ENCODE measurements around the gene SMIM30. TPM values are rescaled to one million over a fixed set of nuclear protein-coding genes. Genes with fewer than 3 reads are reported as not detected.

Gene SMIM30
- total and polyA plus RNA-seq, 12 donors: 44.4 to 145 (median 70.5) TPM

DNA sequence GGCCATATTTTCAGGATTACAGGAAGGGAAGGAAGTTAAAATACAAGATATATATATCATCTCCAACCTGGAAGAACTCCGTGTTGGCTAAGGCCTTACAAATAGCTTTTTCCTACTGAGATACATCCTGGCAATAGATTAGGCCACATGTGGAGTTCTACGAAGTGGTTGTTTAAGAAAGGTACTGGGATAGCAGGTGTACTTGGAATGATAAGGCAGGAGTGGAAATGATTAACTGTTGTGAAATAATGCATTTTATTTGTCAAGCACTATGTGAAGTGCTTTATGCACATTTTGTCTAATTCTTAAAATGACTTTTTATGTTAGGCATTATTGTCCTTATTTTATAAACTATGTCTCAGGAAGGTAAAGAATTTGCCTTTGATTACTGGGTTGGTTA, 18.9 kb upstream of the SMIM30 start:
- no peaks in the 10 kb centered on the region for H3K27me3 ChIP-seq
- no peaks in the 10 kb centered on the region for H3K9me3 ChIP-seq (replicated peaks in 1 of 3)
- intact Hi-C loops (cut with DNase I): no loop called here
- H3K36me3 ChIP-seq (replicated peaks in 1 of 2): no peaks in the 10 kb centered on the region
- no peak overlapping the region for H3K27ac ChIP-seq
- no peaks in the 10 kb centered on the region for H3K4me1 ChIP-seq (replicated peaks in 1 of 2)
- TF ChIP-seq CTCF (IDR thresholded peaks at IDR 0.05) (no peak), POLR2A (IDR thresholded peaks at IDR 0.05) (no peak)
- DNase-seq: no peak
- no peak overlapping the region for H3K4me3 ChIP-seq
- WGBS, 4 donors: 74 to 85% (median 79%) methylated on average over 2 of the region's 2 CpGs

DNA sequence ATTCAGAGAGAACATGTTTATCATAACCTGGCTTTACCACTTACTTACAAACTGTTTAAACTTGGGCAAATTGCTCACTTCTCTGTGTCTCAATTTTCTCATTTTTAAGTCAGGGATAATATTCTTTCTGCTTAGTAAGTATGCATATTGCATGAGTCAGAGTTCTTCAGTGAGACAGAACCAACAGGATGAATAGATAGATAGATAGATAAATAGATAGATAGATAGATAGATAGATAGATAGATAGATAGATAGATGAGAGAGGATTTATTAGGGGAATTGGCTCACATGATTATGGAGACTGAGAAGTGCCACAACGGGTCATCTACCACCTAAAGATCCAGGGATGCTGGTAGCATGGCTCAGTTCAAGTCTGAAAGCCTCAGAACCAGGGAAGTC, 15.7 kb upstream of the SMIM30 start:
- 76 to 83% (median 81%) methylated on average over 1 of the region's 1 CpG for WGBS, 4 donors
- no peak overlapping the region for H3K27ac ChIP-seq
- no peaks in the 10 kb centered on the region for H3K9me3 ChIP-seq (replicated peaks in 1 of 3)
- DNase-seq: no peak
- no peaks in the 10 kb centered on the region for H3K4me1 ChIP-seq (replicated peaks in 1 of 2)
- TF ChIP-seq CTCF (IDR thresholded peaks at IDR 0.05): no peak
- no peak for TF ChIP-seq POLR2A (IDR thresholded peaks at IDR 0.05)
- intact Hi-C loops (cut with DNase I): no loop called here
- no peaks in the 10 kb centered on the region for H3K27me3 ChIP-seq
- no peaks in the 10 kb centered on the region for H3K36me3 ChIP-seq (replicated peaks in 1 of 2)
- no peak overlapping the region for H3K4me3 ChIP-seq

DNA sequence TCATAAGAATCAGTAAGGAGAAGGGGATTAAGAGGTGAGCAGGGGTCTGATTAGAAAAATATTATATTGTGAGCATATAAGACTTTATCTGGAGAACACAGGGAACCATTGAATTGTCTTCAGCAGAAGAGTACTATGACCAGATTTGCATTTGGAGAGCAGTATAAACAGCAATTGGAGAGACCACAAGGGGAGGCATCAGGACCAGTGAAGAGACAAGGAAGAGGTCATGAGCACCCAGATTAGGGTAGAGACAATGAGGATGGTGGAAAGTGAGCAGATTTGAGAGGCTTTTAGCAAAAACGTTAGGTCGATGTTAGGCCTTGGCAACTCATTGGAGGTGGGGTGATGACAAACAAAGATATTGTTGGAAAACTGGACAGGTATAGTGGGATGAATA, 13.0 kb upstream of the SMIM30 start:
- H3K27ac ChIP-seq: no peak overlapping the region
- WGBS, 4 donors: 68 to 88% (median 77%) methylated on average over 2 of the region's 2 CpGs
- intact Hi-C loops (cut with DNase I): no loop called here
- TF ChIP-seq POLR2A (IDR thresholded peaks at IDR 0.05) (no peak), CTCF (IDR thresholded peaks at IDR 0.05) (no peak)
- H3K27me3 ChIP-seq: no peaks in the 10 kb centered on the region
- no peaks in the 10 kb centered on the region for H3K9me3 ChIP-seq (replicated peaks in 1 of 3)
- no peaks in the 10 kb centered on the region for H3K36me3 ChIP-seq (replicated peaks in 1 of 2)
- no peak for DNase-seq
- no peaks in the 10 kb centered on the region for H3K4me1 ChIP-seq (replicated peaks in 1 of 2)
- H3K4me3 ChIP-seq: no peak overlapping the region

- DNase-seq: no peak
- Histone ChIP-seq H3K36me3 (replicated peaks in 1 of 2) (no peaks in the 10 kb centered on the region), H3K27ac (no peak overlapping the region), H3K4me3 (no peak overlapping the region), H3K4me1 (replicated peaks in 1 of 2) (no peaks in the 10 kb centered on the region), H3K9me3 (replicated peaks in 1 of 3) (no peaks in the 10 kb centered on the region), H3K27me3 (no peaks in the 10 kb centered on the region)
- intact Hi-C loops (cut with DNase I): no loop called here
- TF ChIP-seq POLR2A (IDR thresholded peaks at IDR 0.05) (no peak), CTCF (IDR thresholded peaks at IDR 0.05) (no peak)
- WGBS, 4 donors: 90 to 100% (median 97%) methylated on average over 1 of the region's 1 CpG
These were observed 9.7 kb upstream of the SMIM30 start for GRCh38 chr7:113128031-113128430.

Data from adrenal gland (tissue), 12 donors.